ENCODE measurements around the gene CFHR2. TPM values are rescaled to one million over a fixed set of nuclear protein-coding genes. Genes with fewer than 3 reads are reported as not detected.
"Not testable (repeated sequence)": the region's sequence is repeated elsewhere in the genome, so short reads cannot be mapped to it uniquely, and the experiment has no call there.

CFHR2 gene
- total RNA-seq, 6 donors from 2014 or later = 0.40 TPM; not detected in 5

GRCh38 chr1:196960854-196961253 lies 17.3 kb downstream of the CFHR2 start:
- H3K27me3 ChIP-seq = no peaks in the 10 kb centered on the region
- 61 to 74% methylated on average over 3 of the region's 3 CpGs for WGBS, 2 donors
- H3K4me1 ChIP-seq = no peaks in the 10 kb centered on the region
- no peaks in the 10 kb centered on the region for H3K9me3 ChIP-seq
- no peak overlapping the region for H3K4me3 ChIP-seq
- no peaks in the 10 kb centered on the region for H3K36me3 ChIP-seq
- TF ChIP-seq POLR2AphosphoS5 (IDR thresholded peaks at IDR 0.05) = no peak
- no peak for TF ChIP-seq CTCF (IDR thresholded peaks at IDR 0.05)
- no peak for TF ChIP-seq EP300 (IDR thresholded peaks at IDR 0.05)
- no peak for TF ChIP-seq POLR2A (IDR thresholded peaks at IDR 0.05)
- ATAC-seq (ENCODE audit: low FRiP score in 2 of 2) (no peak), DNase-seq (no peak)
- no peak overlapping the region for H3K27ac ChIP-seq

GRCh38 chr1:196970182-196970581 lies 26.6 kb downstream of the CFHR2 start:
- H3K4me3 ChIP-seq = no peak overlapping the region
- DNase-seq = no peak
- TF ChIP-seq POLR2AphosphoS5 (IDR thresholded peaks at IDR 0.05) (no peak), CTCF (IDR thresholded peaks at IDR 0.05) (no peak), EP300 (IDR thresholded peaks at IDR 0.05) (no peak), POLR2A (IDR thresholded peaks at IDR 0.05) (no peak)
- H3K36me3 ChIP-seq = no peaks in the 10 kb centered on the region
- H3K4me1 ChIP-seq = no peaks in the 10 kb centered on the region
- WGBS, 2 donors = 82 to 88% methylated on average over 1 of the region's 1 CpG
- H3K27me3 ChIP-seq = no peaks in the 10 kb centered on the region
- H3K27ac ChIP-seq = no peak overlapping the region
- no peak for ATAC-seq (ENCODE audit: low FRiP score in 2 of 2)
- H3K9me3 ChIP-seq = no peaks in the 10 kb centered on the region

GRCh38 chr1:196976278-196976677 lies 32.7 kb downstream of the CFHR2 start:
- DNase-seq = no peak
- no peak for TF ChIP-seq CTCF (IDR thresholded peaks at IDR 0.05)
- TF ChIP-seq EP300 (IDR thresholded peaks at IDR 0.05) = no peak
- TF ChIP-seq POLR2A (IDR thresholded peaks at IDR 0.05) = no peak
- no peak for TF ChIP-seq POLR2AphosphoS5 (IDR thresholded peaks at IDR 0.05)
- Histone ChIP-seq H3K36me3 (no peaks in the 10 kb centered on the region), H3K9me3 (no peaks in the 10 kb centered on the region), H3K4me1 (no peaks in the 10 kb centered on the region), H3K4me3 (no peak overlapping the region), H3K27me3 (no peaks in the 10 kb centered on the region), H3K27ac (no peak overlapping the region)
- no peak for ATAC-seq (ENCODE audit: low FRiP score in 2 of 2)
- 89 to 90% methylated on average over 4 of the region's 4 CpGs for WGBS, 2 donors

GRCh38 chr1:196977278-196977677 lies 33.7 kb downstream of the CFHR2 start, which contains the start of gene CFHR5:
Gene CFHR5, plus strand, starts transcription at chr1:196977556. Its CDS starts 109 bp downstream, at chr1:196977665.
- TF ChIP-seq POLR2AphosphoS5 (IDR thresholded peaks at IDR 0.05) (no peak), EP300 (IDR thresholded peaks at IDR 0.05) (no peak), CTCF (IDR thresholded peaks at IDR 0.05) (no peak), POLR2A (IDR thresholded peaks at IDR 0.05) (no peak)
- DNase-seq (no peak), ATAC-seq (ENCODE audit: low FRiP score in 2 of 2) (no peak)
- no peaks in the 10 kb centered on the region for H3K4me1 ChIP-seq
- no peaks in the 10 kb centered on the region for H3K9me3 ChIP-seq
- H3K4me3 ChIP-seq = no peak within 1 kb of the TSS
- no peaks in the 10 kb centered on the region for H3K36me3 ChIP-seq
- H3K27ac ChIP-seq = no peak within 1 kb of the TSS
- no peaks in the 10 kb centered on the region for H3K27me3 ChIP-seq
- WGBS, 2 donors = 32 to 44% methylated on average over 5 of the region's 5 CpGs

DNA sequence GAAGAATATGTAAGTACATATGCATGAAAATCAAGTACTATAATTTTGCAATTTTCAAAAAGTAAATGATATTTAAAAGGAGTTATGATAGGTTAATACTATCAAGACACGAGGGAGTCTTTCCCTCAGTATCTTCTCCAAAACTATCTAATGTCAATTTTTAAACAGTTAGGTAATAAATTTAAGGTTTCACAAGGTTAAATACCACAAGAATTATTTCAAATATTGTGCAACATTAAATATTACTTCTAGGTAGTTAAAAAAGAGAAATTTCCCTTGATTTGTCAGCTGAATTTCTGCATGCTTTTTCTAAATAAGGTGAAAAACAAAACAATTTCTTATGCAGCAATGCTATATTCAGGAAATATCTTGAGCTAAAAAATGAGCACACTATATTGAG lies 37.3 kb downstream of the CFHR2 start:
- H3K27me3 ChIP-seq = no peaks in the 10 kb centered on the region
- no peaks in the 10 kb centered on the region for H3K9me3 ChIP-seq
- no peaks in the 10 kb centered on the region for H3K36me3 ChIP-seq
- WGBS, 2 donors = 77 to 84% methylated on average over 1 of the region's 1 CpG
- H3K4me1 ChIP-seq = no peaks in the 10 kb centered on the region
- no peak for DNase-seq
- no peak for ATAC-seq (ENCODE audit: low FRiP score in 2 of 2)
- no peak overlapping the region for H3K4me3 ChIP-seq
- no peak for TF ChIP-seq EP300 (IDR thresholded peaks at IDR 0.05)
- no peak for TF ChIP-seq CTCF (IDR thresholded peaks at IDR 0.05)
- H3K27ac ChIP-seq = no peak overlapping the region

GRCh38 chr1:196982247-196982646 lies 38.7 kb downstream of the CFHR2 start:
- not testable (repeated sequence) for DNase-seq; H3K36me3 ChIP-seq; H3K27ac ChIP-seq; H3K4me3 ChIP-seq; H3K9me3 ChIP-seq; H3K4me1 ChIP-seq; ATAC-seq (ENCODE audit: low FRiP score in 2 of 2); H3K27me3 ChIP-seq
- 97% methylated on average over 7 of the region's 7 CpGs for WGBS, 2 donors

GRCh38 chr1:196991919-196992651 lies 48.5 kb downstream of the CFHR2 start:
- H3K4me1 ChIP-seq; H3K27me3 ChIP-seq; ATAC-seq (ENCODE audit: low FRiP score in 2 of 2); H3K27ac ChIP-seq; H3K36me3 ChIP-seq; H3K4me3 ChIP-seq; H3K9me3 ChIP-seq: not testable (repeated sequence)
- 59 to 60% methylated on average over 9 to 11 of the region's 11 CpGs for WGBS, 2 donors
- DNase-seq = peak; percentile 32 to 76
